Adrenal gland (tissue), 12 donors: ENCODE measurements around the gene PRR12. TPM values are rescaled to one million over a fixed set of nuclear protein-coding genes. Genes with fewer than 3 reads are reported as not detected.

Source experiments
- DNase-seq, 7 donors: peaks; one replicate each; pipeline ENCODE4 v3.0.0-alpha.2; 2019 to 2020
- H3K27ac ChIP-seq, 5 donors: fragments of 200-600 bp; sonication (generic) in 4 of 5; 1 replicate in 3 of 5; 2 replicates in 2 of 5; pipeline versions ENCODE4 v1.5.1 to v1.8.0; 2016 to 2020; ENCODE audit warnings: mild to moderate bottlenecking in 1 of 5
- H3K27me3 ChIP-seq: fragments of 200-600 bp; 2 replicates; pipeline ENCODE4 v1.8.0; 2021
- H3K36me3 ChIP-seq, 2 donors: fragments of 200-600 bp; replicated peaks in 1 of 2; 1 replicate in 1 of 2; 2 replicates in 1 of 2; pipeline versions ENCODE4 v1.5.1 to v1.8.0; 2018 to 2022
- H3K4me1 ChIP-seq, 2 donors: fragments of 200-600 bp; replicated peaks in 1 of 2; 1 replicate in 1 of 2; 2 replicates in 1 of 2; pipeline versions ENCODE4 v1.5.1 to v1.8.0; 2018 to 2021
- H3K4me3 ChIP-seq, 4 donors: fragments of 200-600 bp; sonication (generic) in 3 of 4; one replicate each; pipeline ENCODE4 v1.5.1; 2016 to 2018
- H3K9me3 ChIP-seq, 3 donors: fragments of 200-600 bp; sonication (generic) in 1 of 3; replicated peaks in 1 of 3; 1 replicate in 2 of 3; 2 replicates in 1 of 3; pipeline versions ENCODE4 v1.5.1 to v1.8.0; 2016 to 2021
- POLR2A ChIP-seq, 2 donors: fragments of 450-650 bp; IDR thresholded peaks; one replicate each; pipeline ENCODE4 v1.6.1; 2017; ENCODE audit warnings: antibody characterized with exemption in 2 of 2, mild to moderate bottlenecking in 2 of 2, moderate library complexity in 1 of 2
- WGBS, 4 donors: extraction: QIAGEN DNeasy Blood & Tissue Kit in 2 of 4; methylation state at CpG; one replicate each; pipeline versions ENCODE4 v1.1.5 to v1.1.7; 2013 to 2017; 5-methylcytosine and 5-hydroxymethylcytosine counted together
- intact Hi-C, 2 donors: fragments of 100-400 bp; cut with DNase I; formaldehyde crosslinking; loops; one replicate each; pipeline versions ENCODE4 v1.14.1 to v1.15.0; 2022 to 2023
- polyA plus RNA-seq, 3 donors: library from polyadenylated mRNA; stranded (reverse); fragments of 200-250 nt in 2 of 3; fragments of 350-450 nt in 1 of 3; fragmentation: Illumina TruSeq in 1 of 3; extraction: RNeasy Lipid Tissue Mini Kit (QIAGEN cat#74804) in 1 of 3; gene quantifications; one replicate each; pipeline ENCODE4 v1.2.3, GENCODE V29; 2013 to 2014
- total RNA-seq, 9 donors: library from RNA; depleted of rRNA in 4 of 9; stranded (reverse); fragments of >200 nt in 4 of 9; fragments of 120-200 nt in 1 of 9; fragmentation: NEBNext Ultra II Directional in 1 of 9; extraction: Animal tissue kit (Norgen Biotek cat#: 25700) in 1 of 9; gene quantifications; one replicate each; pipeline versions ENCODE4 v1.1.0 to v1.2.4, GENCODE V29; 2013 to 2023
- TF ChIP-seq, protein P1 (sequence below), 6 experiments: fragments of 450-650 bp in 4 of 6; fragments of 200-600 bp in 2 of 6; sonication (generic) in 1 of 6; IDR thresholded peaks; 1 replicate in 5 of 6; 2 replicates in 1 of 6; pipeline versions ENCODE4 v1.5.1 to v1.8.0; 2016 to 2021; ENCODE audit warnings: antibody characterized with exemption in 6 of 6, mild to moderate bottlenecking in 2 of 6, moderate library complexity in 1 of 6
- donor health status: healthy with polysubstance abuse.
- donor health status: Bipolar disorder and iron deficiency.
- donor health status: DM: yes; HTN: yes; CAD: no.
- donor health status: DM: no; HTN: no; CAD: no.
- donor health status: DM: no; HTN: no; CAD: no.
- donor health status: DM: yes; HTN: yes; CAD: no.

Gene PRR12
- total and polyA plus RNA-seq, 12 donors = 2.9 to 49.8 (median 16.2) TPM

DNA sequence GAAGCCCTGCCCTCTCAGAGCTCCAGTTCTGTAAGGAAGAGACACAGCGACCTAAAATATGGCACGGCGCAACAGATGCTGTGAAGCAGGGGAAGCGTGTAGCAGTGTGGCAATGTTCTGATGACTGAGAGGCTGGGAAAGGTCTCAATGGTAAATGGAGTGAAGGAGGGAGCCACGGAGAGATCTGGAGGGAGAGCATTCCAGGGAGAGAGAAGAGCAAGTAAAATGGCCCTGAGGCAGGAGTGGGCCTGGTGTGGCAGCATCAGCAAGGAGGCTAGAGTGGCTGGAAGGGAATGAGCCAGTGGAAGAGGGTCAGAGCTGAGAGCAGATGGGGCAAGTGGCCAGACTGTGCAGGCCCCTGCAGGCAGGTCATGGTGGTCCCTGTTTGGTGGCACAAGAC lies 46.8 kb upstream of the PRR12 start:
- no peaks in the 10 kb centered on the region for H3K9me3 ChIP-seq
- H3K4me1 ChIP-seq = no peaks in the 10 kb centered on the region
- 68 to 84% (median 75%) methylated on average over 5 of the region's 5 CpGs for WGBS, 4 donors
- TF ChIP-seq POLR2A (IDR thresholded peaks at IDR 0.05) = no peak
- TF ChIP-seq, protein P1, sequence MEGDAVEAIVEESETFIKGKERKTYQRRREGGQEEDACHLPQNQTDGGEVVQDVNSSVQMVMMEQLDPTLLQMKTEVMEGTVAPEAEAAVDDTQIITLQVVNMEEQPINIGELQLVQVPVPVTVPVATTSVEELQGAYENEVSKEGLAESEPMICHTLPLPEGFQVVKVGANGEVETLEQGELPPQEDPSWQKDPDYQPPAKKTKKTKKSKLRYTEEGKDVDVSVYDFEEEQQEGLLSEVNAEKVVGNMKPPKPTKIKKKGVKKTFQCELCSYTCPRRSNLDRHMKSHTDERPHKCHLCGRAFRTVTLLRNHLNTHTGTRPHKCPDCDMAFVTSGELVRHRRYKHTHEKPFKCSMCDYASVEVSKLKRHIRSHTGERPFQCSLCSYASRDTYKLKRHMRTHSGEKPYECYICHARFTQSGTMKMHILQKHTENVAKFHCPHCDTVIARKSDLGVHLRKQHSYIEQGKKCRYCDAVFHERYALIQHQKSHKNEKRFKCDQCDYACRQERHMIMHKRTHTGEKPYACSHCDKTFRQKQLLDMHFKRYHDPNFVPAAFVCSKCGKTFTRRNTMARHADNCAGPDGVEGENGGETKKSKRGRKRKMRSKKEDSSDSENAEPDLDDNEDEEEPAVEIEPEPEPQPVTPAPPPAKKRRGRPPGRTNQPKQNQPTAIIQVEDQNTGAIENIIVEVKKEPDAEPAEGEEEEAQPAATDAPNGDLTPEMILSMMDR (IDR thresholded peaks at IDR 0.05) = no peak
- H3K27ac ChIP-seq = no peak overlapping the region
- intact Hi-C loops = loop anchor here (5.0 kb wide), 1 partner anchor 37 kb away; no protein-coding TSS in a partner anchor
- H3K4me3 ChIP-seq = no peak overlapping the region
- no peak for DNase-seq
- peaks cover 0 to 11% of the 10 kb centered on the region in 2 donors for H3K36me3 ChIP-seq
- H3K27me3 ChIP-seq = no peaks in the 10 kb centered on the region

DNA sequence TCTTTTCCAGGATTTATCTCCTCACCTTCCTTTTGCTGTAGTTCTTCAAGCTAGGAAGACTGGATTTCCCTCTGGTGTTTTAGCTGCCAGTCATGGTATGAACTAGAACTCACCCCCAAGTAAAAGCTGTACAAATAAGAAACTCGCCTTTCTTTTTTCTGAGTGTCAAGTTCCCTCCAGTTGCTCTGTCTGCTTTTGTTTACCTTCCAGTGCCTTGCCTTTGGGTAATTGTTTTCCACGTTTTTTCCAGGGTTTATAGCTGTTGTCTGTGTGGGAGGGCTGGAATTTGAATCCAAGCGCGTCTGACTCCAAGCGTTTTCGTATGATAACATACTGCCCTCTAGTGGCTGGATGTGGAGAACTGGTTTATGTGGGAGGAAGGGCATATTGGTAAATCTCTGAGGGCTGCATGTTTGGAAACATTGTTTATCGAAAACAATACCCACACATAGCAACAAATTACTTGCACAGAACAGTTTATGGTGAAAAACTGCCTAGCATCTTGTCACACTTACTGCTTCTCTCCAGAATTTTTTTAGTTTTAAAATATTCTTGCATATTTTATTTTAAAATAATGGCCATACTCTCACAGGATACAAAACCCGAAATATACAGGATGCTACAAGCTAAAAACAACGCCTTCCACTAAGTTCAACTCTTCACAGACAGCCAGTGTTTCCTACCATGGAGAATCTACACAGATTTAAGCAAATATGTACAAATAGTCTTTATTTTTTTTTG lies 44.0 kb upstream of the PRR12 start:
- DNase-seq = peak; percentile 75 to 88 (median 82)
- Histone ChIP-seq H3K27ac (no peak overlapping the region), H3K36me3 (peaks cover 0 to 7% of the 10 kb centered on the region in 2 donors), H3K9me3 (no peaks in the 10 kb centered on the region), H3K27me3 (no peaks in the 10 kb centered on the region), H3K4me1 (no peaks in the 10 kb centered on the region), H3K4me3 (no peak overlapping the region)
- intact Hi-C loops = no loop called here
- TF ChIP-seq, protein P1 (IDR thresholded peaks at IDR 0.05) = peak; percentile 80 to 96 (median 90)
- TF ChIP-seq POLR2A (IDR thresholded peaks at IDR 0.05) = no peak
- WGBS, 4 donors = 6 to 12% (median 9%) methylated on average over 9 of the region's 9 CpGs

DNA sequence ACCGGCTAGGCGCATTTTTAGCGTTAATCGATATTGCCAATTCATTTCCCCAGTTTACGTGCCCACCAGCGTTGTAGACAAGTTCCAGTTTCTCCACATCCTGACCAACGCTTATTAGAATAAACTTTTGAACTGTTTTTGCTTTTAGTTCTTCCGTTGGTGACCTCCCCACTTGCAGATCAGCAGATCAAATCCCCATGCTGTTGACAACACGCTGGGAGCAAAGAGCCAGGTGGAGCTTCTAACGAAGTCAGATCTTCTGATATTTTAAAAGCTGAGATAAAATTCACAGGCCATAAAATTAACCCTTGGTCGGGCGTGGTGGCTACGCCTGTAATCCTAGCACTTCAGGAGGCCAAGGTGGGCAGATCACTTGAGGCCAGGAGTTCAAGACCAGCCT lies 41.9 kb upstream of the PRR12 start:
- no peaks in the 10 kb centered on the region for H3K27me3 ChIP-seq
- WGBS, 4 donors = 62 to 74% (median 64%) methylated on average over 13 of the region's 13 CpGs
- H3K36me3 ChIP-seq = no peaks in the 10 kb centered on the region

DNA sequence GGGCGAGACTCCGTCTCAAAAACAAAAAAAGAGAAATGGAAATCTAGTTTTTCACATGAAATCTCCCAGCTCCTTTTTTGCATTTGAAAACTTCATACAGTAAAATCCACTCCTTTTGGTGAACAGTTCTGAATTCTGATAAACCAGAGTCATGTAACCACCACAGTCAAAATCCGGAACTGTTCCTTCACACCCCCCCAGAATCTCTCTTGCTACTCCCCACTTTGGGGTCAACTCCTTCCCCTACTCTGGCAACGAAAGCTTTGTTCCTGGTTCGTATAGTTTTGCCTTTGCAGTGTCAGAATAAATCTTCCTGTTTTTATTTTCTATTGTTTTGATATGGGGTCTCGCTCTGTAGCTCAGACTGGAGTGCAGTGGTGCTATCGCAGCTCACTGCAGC lies 39.5 kb upstream of the PRR12 start:
- TF ChIP-seq POLR2A (IDR thresholded peaks at IDR 0.05) = no peak
- TF ChIP-seq, protein P1 (IDR thresholded peaks at IDR 0.05) = no peak
- Histone ChIP-seq H3K27me3 (no peaks in the 10 kb centered on the region), H3K27ac (peak overlapping the region in 1 of 5 donors; percentile 21), H3K4me3 (no peak overlapping the region), H3K36me3 (peaks cover 0 to 6% of the 10 kb centered on the region in 2 donors), H3K4me1 (peaks cover 4 to 10% of the 10 kb centered on the region in 2 donors), H3K9me3 (no peaks in the 10 kb centered on the region)
- DNase-seq = no peak
- intact Hi-C loops = loop anchor here in 1 of 2 donors (2.0 kb wide), 1 partner anchor 45 kb away; no protein-coding TSS in a partner anchor
- 69 to 84% (median 78%) methylated on average over 7 of the region's 7 CpGs for WGBS, 4 donors

More for the DNA sequence above, 41.9 kb upstream of the PRR12 start:
- no peak for DNase-seq
- no peak for TF ChIP-seq POLR2A (IDR thresholded peaks at IDR 0.05)
- TF ChIP-seq, protein P1 (IDR thresholded peaks at IDR 0.05) = no peak
- no peaks in the 10 kb centered on the region for H3K9me3 ChIP-seq
- no peak overlapping the region for H3K27ac ChIP-seq
- H3K4me3 ChIP-seq = no peak overlapping the region
- H3K4me1 ChIP-seq = peaks cover 0 to 3% of the 10 kb centered on the region in 2 donors
- intact Hi-C loops = no loop called here
